NCI-H510A (cell line): Measurements from ENCODE around the gene ANKRD29.
"Not testable (repeated sequence)": the region's sequence is repeated elsewhere in the genome, so short reads cannot be mapped to it uniquely, and the experiment has no call there.

Source experiments
- DNase-seq: peaks from one replicate; lab custom pipeline; 2025; lab: John Stamatoyannopoulos, UW

Gene ANKRD29

DNA sequence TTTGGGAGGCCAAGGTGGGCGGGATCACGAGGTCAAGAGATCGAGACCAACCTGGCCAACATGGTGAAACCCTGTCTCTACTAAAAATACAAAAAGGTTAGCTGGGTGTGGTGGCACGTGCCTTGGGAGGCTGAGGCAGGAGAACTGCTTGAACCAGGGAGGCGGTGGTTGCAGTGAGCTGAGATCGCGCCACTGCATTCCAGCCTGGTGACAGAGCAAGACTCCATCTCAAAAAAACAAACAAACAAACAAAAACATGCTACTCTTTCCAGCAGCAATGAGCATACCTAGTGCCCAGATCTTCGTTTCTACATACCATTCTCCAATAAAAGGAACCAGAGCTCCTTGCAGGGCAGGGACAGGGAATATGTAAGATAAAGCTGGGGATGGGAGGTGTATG, 105.2 kb downstream of the ANKRD29 start:
- DNase-seq, result not testable (repeated sequence)

DNA sequence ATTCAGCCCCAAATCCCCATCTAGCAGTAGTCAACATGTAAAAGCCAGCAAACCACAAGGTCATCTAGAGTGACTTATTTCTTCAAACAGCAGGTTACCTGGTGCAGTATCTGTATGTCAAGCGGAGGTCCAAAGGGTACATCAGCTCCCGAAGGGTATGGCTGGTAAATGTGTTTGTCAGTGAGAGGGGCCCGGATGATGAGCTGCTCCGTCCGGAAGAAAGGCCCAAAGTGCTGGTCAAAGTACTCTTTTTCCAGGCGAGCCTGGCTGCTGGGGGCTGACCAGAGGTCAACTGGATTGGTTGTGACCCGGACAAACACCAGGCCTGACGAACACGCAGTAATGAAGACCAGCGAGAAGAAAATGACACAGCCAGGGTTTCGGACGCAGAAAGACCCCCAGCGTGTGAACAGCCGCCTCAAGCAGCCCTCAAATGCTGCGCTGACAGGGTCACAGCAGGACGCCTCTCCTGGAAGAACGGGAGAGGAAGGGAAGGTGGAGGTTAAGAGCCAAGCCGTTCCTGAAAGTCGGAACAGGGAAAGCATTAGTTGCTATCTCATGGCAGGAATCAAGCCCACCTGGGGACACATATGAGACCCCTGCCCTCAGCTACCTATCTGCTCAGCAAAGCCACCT, 106.4 kb downstream of the ANKRD29 start:
- DNase-seq, result no peak

DNA sequence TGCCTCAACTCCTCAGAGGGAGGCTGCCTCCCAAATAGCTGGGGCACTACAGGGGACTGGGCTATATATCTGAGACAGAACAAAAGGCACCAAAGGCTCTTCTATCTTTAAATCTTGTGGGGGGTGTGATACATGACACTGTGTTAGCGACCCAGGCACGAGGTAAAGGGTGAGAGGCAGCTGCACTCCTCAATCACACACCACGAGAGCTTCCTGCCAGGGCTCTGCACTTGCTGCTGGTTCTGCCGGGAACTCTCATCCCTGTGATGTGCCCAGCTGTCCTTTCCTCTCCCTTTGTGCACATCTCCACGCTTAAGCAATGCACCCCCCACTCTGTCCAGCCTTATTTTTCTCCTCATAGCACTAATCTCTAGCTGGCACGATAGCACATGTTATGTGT, 108.8 kb downstream of the ANKRD29 start:
- DNase-seq, result no peak

DNA sequence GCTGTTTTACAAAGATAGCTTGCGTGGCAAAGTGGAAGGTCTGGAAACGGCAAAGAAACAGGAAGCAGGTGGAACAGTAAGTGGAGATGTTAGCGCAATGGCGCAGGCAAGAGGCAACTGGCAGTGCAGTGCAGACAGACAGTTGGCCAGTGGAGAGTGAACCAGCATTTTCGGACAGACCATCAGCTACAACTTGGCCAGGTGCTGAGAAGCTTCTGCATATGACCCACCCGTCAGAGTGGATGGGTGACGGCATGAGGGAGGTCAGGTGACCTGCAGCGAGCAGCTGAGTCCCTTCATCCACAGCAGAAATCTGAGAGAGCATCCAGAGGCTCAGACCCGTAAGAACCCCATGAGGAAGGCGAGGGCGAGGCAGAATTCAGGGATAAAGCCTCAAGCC, 110.2 kb downstream of the ANKRD29 start:
- DNase-seq, result no peak

DNA sequence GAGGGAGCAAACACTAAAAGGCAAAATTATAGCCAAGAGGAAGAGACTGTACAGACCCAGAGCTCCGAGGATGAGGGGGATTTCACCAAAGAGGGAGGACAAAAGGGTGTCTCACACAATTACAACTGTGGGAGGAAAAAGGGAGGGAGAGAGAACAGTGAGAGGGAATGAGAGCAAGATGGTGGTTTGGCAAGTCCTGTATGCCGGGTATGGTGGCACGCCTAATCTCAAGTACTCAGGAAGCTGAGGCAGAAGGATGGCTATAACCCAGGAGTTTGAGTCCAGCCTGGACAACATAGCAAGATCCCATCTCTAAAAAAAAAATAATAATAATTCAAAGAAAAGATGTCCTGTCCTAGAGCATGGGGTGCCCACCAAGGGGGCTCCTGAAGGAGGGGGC, 110.7 kb downstream of the ANKRD29 start:
- DNase-seq, result no peak

DNA sequence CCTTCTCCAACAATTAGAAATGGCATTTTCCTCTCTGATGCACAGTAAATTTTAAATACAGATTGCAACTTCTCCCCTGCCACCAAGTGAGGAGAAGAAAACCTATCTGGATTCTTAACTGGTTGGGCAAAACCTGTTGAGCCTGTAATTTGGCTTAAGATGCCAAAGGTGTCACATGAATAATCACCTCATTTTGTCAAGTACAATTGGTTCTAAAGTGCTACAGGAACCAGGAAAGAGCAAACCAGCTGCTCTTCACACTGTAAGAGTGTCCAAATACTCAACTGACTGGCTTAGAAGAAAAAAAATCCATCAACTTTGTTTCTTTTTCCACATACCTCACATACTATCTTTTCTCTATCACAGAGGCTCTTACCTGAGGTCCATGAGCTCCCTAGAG, 111.8 kb downstream of the ANKRD29 start:
- no peak for DNase-seq
